Measurements from ENCODE around the gene P2RX2. TPM values are rescaled to one million over a fixed set of nuclear protein-coding genes. Genes with fewer than 3 reads are reported as not detected.
A peak's percentile ranks its signal among the peaks of the same experiment; 100 is the strongest.

P2RX2 gene
- polyA plus RNA-seq, 10 donors, result 0.07 to 0.24 TPM; not detected in 8

DNA sequence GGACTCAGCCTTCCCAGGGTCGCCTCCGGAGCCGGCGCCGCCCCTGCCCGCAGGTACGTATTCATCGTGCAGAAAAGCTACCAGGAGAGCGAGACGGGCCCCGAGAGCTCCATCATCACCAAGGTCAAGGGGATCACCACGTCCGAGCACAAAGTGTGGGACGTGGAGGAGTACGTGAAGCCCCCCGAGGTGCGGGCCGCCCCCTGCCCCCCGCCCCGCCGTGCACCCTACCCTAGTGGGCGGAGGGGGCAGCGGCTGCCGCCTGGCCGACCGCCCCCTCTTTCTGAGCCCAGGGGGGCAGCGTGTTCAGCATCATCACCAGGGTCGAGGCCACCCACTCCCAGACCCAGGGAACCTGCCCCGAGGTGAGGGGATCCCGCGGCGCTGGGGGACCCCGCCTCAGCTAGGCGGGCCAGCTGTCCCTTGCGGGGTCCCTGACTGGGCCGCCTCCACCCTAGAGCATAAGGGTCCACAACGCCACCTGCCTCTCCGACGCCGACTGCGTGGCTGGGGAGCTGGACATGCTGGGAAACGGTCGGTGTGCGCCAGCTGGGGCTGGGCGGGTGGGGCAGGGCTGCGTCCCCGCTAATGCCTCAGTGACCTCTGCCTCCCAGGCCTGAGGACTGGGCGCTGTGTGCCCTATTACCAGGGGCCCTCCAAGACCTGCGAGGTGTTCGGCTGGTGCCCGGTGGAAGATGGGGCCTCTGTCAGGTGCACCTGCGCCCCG, 973 bp downstream of the P2RX2 start:
- no peak for DNase-seq

DNA sequence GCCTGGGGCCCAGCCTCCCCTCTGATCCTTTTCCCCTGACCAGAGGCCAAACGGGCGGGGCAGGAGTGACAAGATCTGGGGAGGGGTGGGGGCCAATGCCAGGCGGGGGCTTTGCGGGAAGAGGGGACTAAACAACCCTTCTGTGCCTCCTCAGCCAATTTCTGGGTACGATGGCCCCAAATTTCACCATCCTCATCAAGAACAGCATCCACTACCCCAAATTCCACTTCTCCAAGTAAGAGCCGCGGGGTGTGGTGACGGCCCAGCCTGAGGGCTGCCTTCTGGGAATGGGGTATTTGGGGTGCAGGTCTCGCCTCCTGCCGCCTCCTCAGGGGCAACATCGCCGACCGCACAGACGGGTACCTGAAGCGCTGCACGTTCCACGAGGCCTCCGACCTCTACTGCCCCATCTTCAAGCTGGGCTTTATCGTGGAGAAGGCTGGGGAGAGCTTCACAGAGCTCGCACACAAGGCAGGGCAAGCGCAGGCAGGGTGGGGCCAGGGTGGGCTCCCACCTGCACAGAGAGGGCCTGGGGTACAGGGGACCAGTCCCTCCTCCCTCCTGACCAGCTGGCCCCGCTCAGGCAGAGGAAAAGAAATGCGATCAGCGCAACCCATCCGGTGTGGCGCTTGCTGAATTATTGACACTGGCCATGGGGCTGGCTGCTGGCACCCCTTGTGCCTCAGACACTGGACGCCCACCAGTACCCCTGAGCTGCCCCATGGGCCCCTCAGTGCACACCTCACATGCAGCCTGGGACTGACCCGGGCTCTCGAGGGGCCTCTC, 1.7 kb downstream of the P2RX2 start:
- no peak for DNase-seq

DNA sequence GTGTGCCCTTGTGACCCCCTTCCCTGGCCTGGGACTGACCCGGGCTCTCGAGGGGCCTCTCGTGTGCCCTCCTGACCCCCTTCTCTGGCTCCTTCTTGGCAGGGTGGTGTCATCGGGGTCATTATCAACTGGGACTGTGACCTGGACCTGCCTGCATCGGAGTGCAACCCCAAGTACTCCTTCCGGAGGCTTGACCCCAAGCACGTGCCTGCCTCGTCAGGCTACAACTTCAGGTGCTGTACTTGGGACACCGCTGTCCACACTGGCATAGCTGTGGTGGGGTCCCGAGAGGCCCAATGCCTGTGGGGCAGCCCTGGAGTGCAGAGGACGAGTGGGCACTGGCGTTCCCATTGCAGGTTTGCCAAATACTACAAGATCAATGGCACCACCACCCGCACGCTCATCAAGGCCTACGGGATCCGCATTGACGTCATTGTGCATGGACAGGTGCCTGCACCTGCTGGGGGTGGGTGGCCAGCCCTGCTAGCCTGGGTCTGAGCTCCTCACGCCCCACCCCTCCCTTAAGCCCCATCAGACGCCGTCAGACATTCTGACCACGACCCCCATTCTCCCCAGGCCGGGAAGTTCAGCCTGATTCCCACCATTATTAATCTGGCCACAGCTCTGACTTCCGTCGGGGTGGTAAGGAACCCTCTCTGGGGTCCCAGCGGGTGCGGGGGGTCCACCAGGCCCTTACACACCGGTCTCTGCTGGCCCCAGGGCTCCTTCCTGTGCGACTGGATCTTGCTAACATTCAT, 2.5 kb downstream of the P2RX2 start:
- no peak for DNase-seq

DNA sequence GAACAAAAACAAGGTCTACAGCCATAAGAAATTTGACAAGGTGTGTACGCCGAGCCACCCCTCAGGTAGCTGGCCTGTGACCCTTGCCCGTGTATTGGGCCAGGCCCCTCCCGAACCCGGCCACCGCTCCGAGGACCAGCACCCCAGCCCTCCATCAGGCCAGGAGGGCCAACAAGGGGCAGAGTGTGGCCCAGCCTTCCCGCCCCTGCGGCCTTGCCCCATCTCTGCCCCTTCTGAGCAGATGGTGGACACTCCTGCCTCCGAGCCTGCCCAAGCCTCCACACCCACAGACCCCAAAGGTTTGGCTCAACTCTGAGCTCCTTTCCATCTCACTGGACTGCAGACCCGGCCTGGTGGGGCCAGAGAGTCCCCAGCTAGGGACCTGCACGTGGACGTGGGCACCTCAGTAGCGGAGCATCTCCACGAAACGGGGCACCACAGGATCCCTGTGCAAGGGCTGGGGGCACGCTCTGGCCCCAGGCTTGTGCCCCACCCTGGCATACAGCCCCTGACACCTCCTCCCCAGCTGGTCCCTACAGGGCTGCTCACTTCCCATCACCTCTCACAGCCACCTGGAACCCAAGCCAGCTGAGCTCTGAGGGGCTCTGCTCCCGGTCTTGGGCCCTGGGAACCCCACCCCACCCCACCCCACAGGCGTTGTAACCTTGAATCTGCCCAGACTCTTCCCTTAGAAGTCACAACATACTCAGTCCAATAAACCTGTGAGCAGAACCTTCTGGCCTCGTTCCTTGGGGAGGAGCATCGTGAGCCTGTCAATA, 3.3 kb downstream of the P2RX2 start:
- DNase-seq, result no peak

DNA sequence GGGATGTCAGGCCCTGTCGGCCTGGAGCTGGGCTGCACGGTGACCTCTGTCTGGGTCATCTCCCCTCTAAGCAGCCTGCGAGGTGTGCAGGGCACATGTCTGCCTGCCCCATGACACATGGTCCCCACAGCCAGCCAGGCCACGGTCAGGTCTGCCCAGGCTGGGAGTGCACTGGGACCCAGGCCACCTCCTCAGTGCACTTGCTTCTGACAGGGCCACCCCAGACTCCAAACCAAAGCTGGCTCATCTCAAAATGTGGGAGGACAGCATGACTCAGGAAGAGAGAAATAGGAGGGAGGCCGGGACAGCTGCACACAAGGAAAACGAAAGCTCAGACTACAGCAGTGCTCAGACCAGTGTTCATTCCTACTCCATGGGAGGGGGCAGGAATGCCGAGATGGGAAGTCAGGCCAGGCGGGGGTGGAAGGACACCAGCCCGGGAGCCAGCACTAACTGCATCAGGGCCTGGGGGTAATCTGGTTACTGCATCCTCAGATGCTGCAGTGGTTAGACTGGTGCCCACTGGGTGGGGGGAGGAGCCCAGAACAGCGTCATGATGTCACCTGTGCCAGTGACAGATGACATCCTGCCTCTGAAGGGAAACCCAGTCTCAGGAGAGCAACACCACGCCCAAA, 4.0 kb downstream of the P2RX2 start:
- DNase-seq, result peak; percentile 46 to 81 (median 51)

DNA sequence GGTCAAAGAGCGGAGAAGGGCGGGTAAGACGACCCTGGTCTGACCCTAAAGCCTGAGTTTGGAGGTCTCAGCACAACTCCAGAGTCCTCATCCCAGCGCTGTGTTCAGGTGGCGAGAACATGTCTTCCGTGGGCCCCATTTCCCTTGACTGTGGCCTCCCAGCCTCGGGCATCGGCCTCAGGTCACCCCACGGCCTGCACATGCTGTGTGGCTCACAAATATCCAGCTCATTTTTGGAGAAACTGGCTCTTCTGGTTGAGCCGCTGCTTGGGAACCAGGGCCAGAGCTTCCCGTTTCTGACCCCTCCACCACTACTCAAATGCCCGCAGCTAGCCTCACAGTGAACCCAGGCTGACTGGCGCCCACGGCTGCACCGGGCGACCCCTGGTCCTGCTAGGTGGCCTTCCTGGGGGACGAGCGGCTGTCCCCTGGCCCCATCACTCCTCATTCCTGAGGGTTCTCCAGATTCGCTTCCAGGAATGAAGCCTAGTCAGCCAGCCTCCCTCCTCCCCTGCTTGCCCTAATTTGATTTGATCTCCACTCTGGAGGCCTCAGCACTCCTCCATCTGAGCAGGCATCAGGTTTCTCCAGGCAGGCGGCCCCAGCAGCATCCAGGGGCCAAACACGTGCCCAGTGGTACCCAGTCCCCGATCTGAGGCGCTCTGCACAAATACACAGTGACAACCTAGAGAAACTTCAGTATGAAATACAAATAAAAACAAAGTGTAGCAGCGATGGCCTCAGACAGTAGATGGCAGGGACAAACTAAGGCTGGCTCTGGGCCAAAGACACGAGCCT, 4.7 kb downstream of the P2RX2 start:
- no peak for DNase-seq

DNA sequence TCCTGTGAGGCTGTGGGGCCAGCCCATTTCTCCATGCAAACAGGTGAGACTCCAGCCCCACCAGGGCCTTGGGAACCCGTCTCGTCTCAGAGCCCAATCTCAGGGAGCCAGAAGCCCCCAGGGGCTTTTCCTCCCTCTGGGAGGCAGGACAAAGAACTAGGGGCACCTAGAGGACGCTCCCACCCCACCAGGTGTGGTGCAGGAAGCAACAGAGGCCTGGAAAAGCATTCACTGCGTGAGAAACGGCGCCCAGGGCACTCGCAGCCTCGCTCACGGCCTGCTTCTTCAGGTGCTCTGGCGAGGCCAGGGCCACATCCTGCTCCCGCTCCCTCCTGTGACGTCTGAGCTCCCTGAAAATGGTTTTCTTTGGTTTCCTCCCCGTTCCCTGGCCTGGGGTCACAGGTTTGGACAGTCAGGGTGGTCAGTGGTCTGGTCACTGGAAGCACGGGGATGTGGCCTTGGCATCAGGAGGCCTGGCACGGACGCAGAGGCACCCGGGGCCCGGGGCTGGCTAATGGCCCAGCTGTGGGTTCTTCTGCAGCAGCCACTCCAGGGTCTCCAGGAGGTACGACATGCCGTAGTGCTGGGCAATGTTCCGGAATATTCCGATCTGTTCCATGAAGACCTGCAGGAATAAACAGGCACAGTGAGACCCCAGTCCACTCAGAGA, 5.7 kb downstream of the P2RX2 start:
- DNase-seq, result no peak

DNA sequence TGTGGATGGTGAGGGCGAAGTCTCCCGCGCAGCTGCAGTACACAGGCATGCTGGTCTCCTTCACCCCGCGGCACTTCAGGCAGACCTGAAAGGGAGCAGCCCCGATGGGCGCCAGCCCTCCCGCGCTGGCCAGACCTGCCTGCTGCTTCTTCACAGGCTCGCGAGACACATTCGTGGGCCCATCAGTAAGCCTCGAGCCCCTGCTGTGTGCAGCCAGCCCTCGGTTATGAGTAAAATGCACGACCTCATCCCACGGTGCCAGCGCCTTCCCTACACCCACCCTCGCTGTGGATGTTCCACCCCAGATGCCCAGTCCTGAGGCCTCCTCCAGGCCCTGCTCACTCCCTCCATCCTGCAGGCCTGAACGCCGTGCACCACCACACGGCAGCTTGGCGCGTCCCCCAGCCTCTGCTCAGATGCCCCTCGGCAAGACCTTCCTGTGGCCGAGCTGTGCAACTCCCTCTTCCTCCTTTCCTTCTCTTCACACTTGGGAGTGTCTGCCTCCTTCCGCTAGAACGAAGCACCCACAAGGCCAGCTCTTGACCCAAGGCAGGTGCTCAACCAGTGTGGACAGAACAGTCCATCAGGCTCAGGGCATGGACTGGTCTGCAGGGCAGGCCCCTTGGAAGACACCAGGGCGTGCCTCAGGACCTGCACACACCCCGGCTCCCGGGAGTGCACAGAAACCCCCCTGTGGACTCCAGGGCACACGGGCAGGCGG, 6.5 kb downstream of the P2RX2 start:
- no peak for DNase-seq

DNA sequence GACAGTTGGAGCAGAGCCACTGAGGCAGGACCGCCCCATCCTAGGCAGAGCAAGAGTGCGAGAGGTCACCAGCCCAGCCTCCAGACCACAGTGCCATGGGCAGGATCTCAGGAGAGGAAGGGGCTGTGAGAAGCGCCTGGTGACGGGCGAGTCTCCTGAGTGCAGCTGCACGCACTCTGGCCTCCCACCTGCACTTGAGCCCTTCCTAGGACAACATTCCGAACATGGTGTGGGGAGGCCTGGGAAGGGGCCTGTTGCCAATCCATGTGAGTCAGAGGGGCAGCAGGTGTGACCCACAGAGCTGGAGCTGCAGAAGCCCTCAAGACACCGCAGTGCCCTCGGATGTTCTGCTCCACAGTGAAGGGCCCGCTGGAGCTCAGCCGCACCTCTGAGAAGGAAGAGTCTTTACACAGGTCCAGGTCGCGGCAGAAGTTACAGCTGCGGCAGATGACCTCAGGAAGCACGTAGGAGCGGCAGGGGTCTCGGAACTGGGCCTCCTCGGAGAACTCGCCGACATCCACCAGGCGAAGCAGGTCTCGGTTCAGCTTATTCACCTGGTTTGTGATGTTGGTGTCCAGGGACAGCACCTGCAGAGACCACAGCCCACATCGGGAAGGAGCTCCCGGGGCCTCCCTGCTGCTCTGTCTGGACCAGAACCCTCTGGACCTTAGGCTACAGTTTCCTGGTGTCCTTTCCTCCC, 7.3 kb downstream of the P2RX2 start:
- DNase-seq, result no peak

DNA sequence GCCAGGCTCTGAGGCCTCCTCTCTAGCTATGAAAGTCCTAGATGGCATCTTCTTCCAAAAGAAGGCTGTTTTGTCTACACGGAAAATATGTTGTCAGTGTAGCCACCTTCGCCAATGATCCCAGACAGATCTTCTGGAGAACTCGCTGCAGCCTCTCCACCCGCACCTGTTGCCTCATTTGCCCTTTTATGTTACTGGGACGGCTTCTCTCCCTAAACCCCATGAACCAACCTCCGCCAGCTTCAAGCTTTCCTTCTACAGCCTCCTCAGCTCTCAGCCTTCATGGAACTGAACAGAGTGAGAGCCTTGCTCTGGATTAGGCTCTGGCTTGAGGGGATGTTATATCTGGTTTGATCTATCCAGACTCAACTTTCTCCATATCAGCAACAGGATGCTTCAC, 10.8 kb downstream of the P2RX2 start:
- DNase-seq, result no peak

DNA sequence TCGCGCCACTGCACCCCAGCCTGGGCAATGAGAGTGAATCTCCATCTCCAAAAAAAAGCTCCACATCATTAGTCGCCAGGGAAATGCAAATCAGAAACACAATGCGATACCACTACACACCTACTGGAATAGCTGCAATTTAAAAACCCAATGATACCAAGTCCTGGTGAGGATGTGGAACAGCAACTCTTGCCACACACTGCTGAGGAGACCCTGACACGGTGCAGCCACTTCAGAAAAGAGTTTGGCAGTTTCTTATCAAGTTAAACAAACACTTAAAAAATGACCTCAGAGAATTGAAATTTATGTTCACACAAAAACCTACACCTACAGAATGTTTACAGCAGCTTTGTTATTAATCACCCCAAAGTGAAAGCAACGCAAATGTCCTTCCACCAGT, 12.1 kb downstream of the P2RX2 start:
- no peak for DNase-seq

DNA sequence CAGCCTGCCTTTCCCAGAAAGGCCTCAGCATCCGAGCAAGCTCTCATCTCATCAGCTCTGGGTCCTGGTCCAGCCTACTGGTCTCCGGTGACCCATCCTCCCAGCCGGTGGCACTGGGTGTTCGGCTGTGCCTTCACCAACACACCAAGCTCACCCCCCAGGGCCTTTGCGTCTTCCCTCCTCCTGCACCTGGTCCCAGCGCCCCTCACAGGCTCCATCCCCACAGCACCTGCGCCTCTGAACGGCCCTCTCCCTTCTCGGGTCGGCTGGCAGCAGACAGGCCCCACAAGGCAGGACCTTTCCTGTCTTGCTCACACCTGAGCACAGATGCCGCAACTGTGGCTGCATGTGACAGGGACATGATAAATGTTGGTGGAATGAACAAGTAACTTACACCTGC, 13.1 kb downstream of the P2RX2 start:
- no peak for DNase-seq

DNA sequence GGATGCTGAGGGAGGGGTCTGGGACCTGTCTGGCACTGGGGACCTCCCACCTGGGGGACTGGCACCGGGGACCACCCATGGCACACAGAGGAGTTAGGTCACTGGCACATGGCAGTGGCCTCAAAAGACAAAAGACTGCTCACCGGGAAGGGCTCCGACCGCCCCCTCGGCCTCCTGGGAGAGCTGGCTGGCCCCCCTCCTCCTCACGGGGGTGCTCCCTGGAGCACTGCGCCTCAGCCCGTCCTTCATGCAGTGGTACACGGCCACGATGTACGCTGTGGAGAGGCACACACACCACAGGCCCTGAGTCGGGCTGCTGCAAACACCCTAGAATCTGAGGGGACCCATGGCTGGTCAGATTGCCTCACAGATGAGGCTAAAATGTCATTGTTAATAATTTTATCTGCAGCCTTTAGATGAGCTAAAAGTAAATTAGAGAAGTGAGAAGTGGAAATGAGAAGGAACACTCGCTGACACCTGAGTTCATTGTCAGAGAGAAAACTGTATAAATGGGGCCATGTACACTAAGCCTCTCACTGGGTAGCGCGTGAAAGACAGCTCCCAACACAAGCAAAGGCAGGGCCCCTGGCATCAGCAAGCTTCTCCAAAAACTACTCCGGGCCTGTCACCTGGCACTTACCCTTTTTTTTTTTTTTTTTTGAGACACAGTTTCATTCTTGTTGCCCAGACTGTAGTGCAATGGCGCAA, 14.1 kb downstream of the P2RX2 start:
- DNase-seq, result no peak

DNA sequence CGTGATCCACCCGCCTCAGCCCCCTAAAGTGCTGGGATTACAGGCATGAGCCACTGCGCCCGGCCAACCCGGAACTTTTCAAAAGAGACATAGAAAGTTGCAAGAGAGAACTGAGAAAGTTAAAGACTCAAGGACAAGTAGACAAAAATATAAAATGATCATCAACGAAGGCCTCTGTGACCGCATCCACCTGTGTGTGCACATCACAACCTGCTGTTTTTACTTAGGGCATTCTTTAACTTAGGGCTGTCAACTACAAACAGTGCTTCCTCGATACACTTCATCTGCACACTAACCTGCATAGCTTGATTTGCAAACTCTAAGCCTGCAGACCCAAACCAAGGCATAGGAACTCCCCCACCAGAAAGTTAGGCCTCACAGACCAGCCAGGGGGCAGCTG, 14.8 kb downstream of the P2RX2 start:
- DNase-seq, result no peak

DNA sequence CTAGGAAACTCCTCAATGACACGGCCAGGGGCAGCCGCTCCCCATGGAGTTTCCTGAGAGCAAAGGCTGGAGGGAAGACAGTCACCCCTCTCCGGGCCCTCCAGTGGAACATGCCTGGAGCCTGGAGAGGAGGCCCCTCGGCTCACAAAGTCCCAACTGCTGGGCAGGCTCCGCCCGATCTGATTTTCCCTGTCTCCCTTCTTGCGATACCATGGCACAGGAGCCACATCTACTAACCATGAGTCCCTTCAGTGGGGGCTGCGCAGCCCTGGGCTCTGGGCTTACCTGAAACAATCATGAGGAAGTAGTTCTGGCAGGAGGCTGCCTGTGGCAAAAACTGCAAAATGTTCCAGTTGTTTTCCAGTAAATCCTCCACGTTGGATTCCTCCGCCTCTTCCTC, 15.3 kb downstream of the P2RX2 start:
- no peak for DNase-seq

DNA sequence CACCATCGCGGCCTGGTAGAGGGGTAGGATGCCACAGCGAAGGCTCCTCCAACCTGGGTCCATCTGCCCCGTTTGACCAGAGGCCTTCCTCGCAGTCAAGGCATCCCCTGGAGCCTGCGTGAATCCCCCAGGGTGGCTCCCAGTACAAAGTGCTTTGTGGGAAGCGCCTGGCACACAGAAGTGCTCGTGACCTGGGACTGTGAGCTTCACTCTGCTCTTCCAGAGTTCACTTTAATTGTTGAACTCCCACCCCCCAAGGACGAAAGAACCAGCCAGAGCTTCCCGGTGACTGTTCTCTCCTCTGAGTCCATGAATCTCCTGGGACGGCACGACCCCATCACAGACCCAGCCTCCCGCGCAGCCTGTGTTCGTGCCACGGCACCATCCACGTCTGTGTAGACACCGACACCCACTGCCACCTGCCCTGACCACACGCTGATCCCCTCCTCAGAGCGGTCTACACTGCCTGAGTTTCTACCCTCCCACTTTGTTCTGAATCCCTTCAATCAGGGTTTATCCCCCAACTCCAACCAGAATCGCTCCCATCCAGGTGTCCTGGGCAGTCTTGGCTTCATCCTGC, 15.9 kb downstream of the P2RX2 start:
- no peak for DNase-seq

Data from muscle of back (tissue), 11 donors.